GM03348 (cell line): Measurements from ENCODE around the gene MAG.
"Not testable (repeated sequence)": the region's sequence is repeated elsewhere in the genome, so short reads cannot be mapped to it uniquely, and the experiment has no call there.

ENCODE experiments used
- DNase-seq: peaks from one replicate; pipeline ENCODE4 v3.0.0; 2012; ENCODE audit warnings: low spot score

MAG gene

GRCh38 chr19:35281303-35281702 lies 10.7 kb upstream of the MAG start:
- DNase-seq, result no peak

GRCh38 chr19:35284153-35285094 lies 7.5 kb upstream of the MAG start:
- DNase-seq, result no peak

GRCh38 chr19:35285095-35285449 lies 6.9 kb upstream of the MAG start:
- no peak for DNase-seq

GRCh38 chr19:35285465-35285864 lies 6.5 kb upstream of the MAG start:
- DNase-seq, result not testable (repeated sequence)

- DNase-seq, result not testable (repeated sequence)
Measured at GRCh38 chr19:35286101-35286500, 5.9 kb upstream of the MAG start.

GRCh38 chr19:35287713-35288112 lies 4.2 kb upstream of the MAG start:
- no peak for DNase-seq

- DNase-seq, result no peak
Measured at GRCh38 chr19:35288331-35288730, 3.6 kb upstream of the MAG start.

GRCh38 chr19:35288906-35289305 lies 3.1 kb upstream of the MAG start:
- DNase-seq, result no peak

GRCh38 chr19:35290381-35291127 lies 1.4 kb upstream of the MAG start:
- DNase-seq, result no peak

GRCh38 chr19:35291259-35291658 lies 702 bp upstream of the MAG start:
- DNase-seq, result no peak

- no peak for DNase-seq
Measured at GRCh38 chr19:35292421-35293362, 731 bp downstream of the MAG start.

- no peak for DNase-seq
Measured at GRCh38 chr19:35293363-35293739, 1.4 kb downstream of the MAG start.

- no peak for DNase-seq
Measured at GRCh38 chr19:35293808-35294207, 1.8 kb downstream of the MAG start.

GRCh38 chr19:35294328-35294727 lies 2.4 kb downstream of the MAG start:
- DNase-seq, result no peak

GRCh38 chr19:35294859-35295791 lies 3.2 kb downstream of the MAG start:
- no peak for DNase-seq

GRCh38 chr19:35295792-35296462 lies 4.0 kb downstream of the MAG start:
- no peak for DNase-seq

GRCh38 chr19:35296644-35297514 lies 4.9 kb downstream of the MAG start:
- DNase-seq, result no peak

- DNase-seq, result no peak
Measured at GRCh38 chr19:35297515-35297848, 5.5 kb downstream of the MAG start.

- no peak for DNase-seq
Measured at GRCh38 chr19:35297922-35298321, 6.0 kb downstream of the MAG start.

GRCh38 chr19:35298561-35298972 lies 6.6 kb downstream of the MAG start:
- DNase-seq, result no peak
